ENCODE measurements around the gene C2orf68. TPM values are rescaled to one million over a fixed set of nuclear protein-coding genes. Genes with fewer than 3 reads are reported as not detected.
A peak's percentile ranks its signal among the peaks of the same experiment; 100 is the strongest.

The C2orf68 gene
- total and polyA plus RNA-seq, 2 of the 13 experiments (the other 11 are each of a cell fraction or from before 2014, with no cell fraction given) = 47.1 to 77.4 TPM

- TF ChIP-seq ZNF839 (CRISPR knock-in tag; IDR thresholded peaks at IDR 0.05; ENCODE audit: borderline replicate concordance) (peak; percentile 81; the same call in 1 of the 2 replicates), MZF1 (CRISPR knock-in tag; IDR thresholded peaks at IDR 0.05; ENCODE audit: borderline replicate concordance) (0 out of 2 replicates have a peak, but pooled peaks have one; percentile 33), MIER3 (CRISPR knock-in tag; IDR thresholded peaks at IDR 0.05; ENCODE audit: borderline replicate concordance) (0 out of 2 replicates have a peak, but pooled peaks have one; percentile 50), FOXJ3 (CRISPR knock-in tag; IDR thresholded peaks at IDR 0.05; ENCODE audit: borderline replicate concordance) (no peak; the same call in 1 of the 2 replicates), CSRNP1 (CRISPR knock-in tag; IDR thresholded peaks at IDR 0.05) (peak; percentile 77), ZNF34 (CRISPR knock-in tag; IDR thresholded peaks at IDR 0.05; ENCODE audit: borderline replicate concordance) (peak; percentile 55; the same call in 1 of the 2 replicates), NONO (IDR thresholded peaks at IDR 0.05) (no peak), NONO (CRISPR knock-in tag; conservative IDR thresholded peaks at IDR 0.05) (peak; percentile 85), ZNF530 (CRISPR knock-in tag; IDR thresholded peaks at IDR 0.05; ENCODE audit: low read depth) (no peak), ZNF143 (CRISPR knock-in tag; IDR thresholded peaks at IDR 0.05) (peak; percentile 74), GRHL1 (CRISPR knock-in tag; conservative IDR thresholded peaks at IDR 0.05) (no peak), ZKSCAN1 (IDR thresholded peaks at IDR 0.05; ENCODE audit: low read length) (0 out of 2 replicates have a peak, but pooled peaks have one; percentile 16), GMEB2 (CRISPR knock-in tag; IDR thresholded peaks at IDR 0.05; ENCODE audit: low read depth) (peak; percentile 52; the same call in 1 of the 2 replicates), MTA1 (CRISPR knock-in tag; IDR thresholded peaks at IDR 0.05; ENCODE audit: borderline replicate concordance) (peak; percentile 80; the same call in 1 of the 2 replicates)
These were observed 50.3 kb downstream of the C2orf68 start, which contains the start of gene GGCX (continued) for GRCh38 chr2:85561280-85562212.
